Stimulated activated CD4-positive, alpha-beta T cell treated with anti-CD3 and anti-CD28 coated beads, Interleukin-15, amount 100 ng/mL, for 24 hours (primary cell): ENCODE data around the gene LAD1.

Experiments used
- DNase-seq: peaks from one replicate; pipeline ENCODE4 v3.0.0-alpha.2; 2020

The LAD1 gene

GRCh38 chr1:201418461-201418860, 19.3 kb upstream of the LAD1 start:
- DNase-seq: no peak

DNA sequence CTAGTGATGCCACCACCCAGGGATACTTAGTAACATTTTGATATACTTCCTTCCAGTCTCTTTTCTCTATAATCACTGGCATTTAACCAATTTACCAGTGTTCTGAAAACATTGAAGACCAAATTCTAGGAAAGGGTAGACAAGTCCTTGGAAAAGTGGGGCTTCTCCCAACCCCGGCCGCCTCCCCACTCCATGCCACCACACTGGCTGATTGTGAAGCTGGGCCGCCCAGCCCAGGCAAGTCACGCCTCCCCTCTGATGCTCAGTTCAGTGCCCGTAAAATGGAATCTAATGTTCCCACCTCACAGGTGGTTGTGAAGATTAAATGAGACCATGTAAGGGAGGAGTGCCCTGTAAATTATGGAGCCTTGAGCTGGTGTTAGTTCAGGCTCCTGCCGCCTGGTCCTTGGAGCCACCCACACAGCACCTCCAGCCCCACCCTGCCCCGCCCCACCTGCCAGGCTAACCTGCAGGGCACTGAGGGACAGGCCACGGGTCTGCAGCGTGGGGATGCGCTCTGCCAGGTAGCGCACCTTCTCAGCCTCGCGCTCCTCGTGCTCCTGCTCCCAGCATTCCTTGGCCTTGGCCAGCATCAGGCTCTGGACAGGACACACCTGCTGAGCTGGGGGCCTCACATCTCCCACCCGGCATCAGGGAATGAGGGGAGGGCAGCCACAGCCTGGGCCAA, 15.1 kb upstream of the LAD1 start:
- DNase-seq: no peak

GRCh38 chr1:201411292-201411691, 12.2 kb upstream of the LAD1 start:
- no peak for DNase-seq

DNA sequence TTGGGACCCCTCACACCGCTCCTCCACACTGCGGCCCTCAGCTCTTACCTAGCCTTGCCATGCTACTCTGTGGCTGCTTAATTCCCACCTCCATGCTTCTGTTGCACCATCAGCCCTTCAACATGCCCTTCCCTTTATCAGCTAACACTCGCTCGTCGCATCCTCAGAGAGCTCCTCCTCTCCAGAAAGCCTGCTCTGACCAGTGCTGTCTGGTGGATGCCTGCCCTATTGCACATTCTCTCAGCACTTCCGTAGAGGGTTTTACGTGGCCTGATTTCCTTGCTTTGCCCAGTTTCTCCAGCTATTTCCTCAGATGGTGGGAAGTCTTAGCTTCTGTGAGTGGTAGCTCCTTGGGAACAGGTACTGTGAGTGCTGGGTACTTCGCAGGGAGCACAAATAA, 10.3 kb upstream of the LAD1 start:
- DNase-seq: no peak

DNA sequence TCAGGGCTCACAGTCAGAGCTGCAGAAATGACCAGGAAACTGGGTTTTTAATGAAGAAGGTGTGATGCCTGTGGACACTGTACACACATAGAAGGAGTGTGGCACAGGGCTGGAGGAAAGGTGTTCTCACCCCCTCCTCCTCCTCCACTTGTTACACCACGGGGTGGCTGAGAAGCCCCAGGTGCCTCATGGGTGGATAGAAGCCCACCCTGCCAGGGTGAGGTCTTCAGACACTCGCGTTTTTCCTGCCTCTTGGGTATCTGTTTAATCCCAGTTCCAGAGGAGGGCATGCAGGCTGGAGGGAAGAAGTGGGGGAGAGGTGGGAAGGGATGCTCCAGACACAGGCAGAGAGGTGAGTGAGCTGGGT, 9.7 kb upstream of the LAD1 start:
- no peak for DNase-seq

DNA sequence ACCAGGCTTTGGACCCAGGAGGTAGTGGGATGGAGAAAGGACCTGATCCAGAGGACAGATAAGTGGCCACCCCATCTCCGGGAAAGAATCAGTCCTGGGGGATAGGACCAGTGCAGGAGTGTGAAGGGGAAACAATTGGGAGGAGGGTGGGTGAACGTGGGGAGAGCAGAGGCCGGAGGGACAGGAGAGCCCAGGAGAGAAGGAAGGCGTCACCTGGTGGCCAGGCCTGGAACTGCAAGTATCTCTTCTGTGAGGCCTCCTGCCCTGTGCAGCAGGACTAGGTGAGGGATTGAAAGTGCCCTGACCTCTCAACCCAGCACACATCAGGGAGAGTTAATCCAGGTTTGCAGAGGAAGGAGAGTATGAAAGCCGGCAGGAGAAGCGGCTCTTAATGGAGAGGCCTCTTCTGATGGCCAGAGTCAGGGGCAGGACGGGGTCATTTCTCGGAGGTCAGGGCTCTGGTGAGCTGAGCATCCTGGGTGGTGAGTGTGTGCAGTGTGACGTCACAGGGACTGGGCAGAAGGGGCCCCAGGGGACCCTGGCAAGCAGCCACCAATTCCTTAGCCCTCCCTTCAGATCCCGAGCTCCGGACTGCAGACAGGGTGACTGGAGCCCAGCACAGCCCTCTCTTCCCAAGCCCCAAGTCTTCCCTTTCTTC, 9.2 kb upstream of the LAD1 start:
- DNase-seq: peak; percentile 85

- no peak for DNase-seq
Measured at GRCh38 chr1:201406831-201407406, 7.8 kb upstream of the LAD1 start.

GRCh38 chr1:201405484-201405831, 6.3 kb upstream of the LAD1 start:
- no peak for DNase-seq

GRCh38 chr1:201404722-201405483, 5.8 kb upstream of the LAD1 start:
- DNase-seq: no peak

DNA sequence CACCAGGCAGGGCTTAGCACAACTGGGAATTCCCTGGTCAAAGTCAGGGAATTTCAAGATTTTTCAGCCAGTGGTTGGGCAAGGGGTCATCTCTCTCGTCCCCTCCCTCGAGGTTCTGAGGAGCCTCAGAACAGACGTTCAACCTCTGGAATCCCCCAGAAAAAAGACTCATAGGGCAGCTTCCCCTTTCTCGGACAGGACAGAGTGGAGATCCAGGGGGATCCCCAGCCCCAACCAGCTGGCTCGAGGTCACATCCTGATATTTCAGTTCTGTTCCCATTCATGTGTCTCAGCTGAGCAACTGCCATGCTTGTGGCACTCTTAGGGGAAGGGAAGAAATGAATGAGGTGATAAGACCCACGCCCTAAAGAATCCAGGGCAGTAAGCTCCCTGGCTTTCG, 4.9 kb upstream of the LAD1 start:
- no peak for DNase-seq

- no peak for DNase-seq
Measured at GRCh38 chr1:201403359-201403758, 4.2 kb upstream of the LAD1 start.

DNA sequence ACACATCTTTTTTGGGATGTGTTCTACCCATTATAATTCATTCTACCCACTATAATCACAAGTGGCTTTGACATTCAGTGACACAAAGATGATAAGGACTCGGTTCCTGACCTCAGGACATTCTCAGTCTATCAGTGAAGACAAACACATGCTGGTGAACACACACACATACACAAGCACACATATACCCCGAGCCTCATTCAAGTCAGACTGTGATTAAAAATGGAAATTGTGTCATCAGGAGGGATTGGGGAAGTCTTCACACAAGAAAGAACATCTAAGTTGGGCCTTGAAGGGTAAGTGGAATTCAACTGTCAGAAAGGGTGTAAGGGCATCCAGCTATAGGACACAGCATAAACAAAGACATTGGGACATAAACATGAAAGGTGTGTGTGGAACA, 2.6 kb upstream of the LAD1 start:
- DNase-seq: no peak

- DNase-seq: no peak
Measured at GRCh38 chr1:201400852-201401230, 1.7 kb upstream of the LAD1 start.

GRCh38 chr1:201400212-201400851, 1.2 kb upstream of the LAD1 start:
- DNase-seq: no peak

DNA sequence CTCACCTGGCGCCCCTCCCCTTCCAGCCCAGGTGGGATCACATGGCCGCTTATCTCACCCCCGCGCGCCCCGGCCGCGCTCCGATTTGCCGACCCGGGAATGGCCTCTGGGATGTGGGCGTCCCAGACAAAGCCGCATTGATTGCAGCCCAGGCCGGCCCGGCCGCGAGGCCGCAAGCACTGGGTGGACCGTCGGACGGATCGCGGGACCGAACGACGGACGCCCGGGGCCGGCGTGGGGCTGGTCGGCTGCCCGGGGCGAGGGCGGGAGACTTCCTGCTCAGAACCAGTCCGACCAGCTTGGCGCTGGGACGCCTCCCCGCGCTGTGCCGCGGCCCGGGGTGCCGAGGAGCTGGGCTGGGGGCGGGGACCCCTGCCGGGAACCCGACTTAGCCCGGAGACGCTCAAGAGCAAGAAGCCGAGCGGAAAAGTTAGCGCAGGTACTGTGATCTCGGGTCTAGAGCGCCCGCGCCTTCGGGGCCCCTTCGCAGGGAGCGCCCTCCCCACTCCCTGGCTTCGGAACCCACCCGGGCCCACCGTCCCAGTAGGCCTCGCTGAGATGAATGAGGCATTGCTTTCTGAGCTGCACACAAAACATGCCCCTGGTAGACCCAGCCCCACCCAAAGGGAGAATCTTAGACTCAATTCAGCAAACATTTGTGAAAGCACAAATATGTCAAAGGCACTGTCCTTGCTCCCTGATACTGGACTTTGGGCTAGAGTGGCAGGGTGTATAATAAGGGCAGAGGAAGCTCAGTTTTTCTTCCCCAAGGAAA, 415 bp upstream of the LAD1 start:
- DNase-seq: no peak

- DNase-seq: no peak
Measured at GRCh38 chr1:201397675-201398074, 1.4 kb downstream of the LAD1 start.

DNA sequence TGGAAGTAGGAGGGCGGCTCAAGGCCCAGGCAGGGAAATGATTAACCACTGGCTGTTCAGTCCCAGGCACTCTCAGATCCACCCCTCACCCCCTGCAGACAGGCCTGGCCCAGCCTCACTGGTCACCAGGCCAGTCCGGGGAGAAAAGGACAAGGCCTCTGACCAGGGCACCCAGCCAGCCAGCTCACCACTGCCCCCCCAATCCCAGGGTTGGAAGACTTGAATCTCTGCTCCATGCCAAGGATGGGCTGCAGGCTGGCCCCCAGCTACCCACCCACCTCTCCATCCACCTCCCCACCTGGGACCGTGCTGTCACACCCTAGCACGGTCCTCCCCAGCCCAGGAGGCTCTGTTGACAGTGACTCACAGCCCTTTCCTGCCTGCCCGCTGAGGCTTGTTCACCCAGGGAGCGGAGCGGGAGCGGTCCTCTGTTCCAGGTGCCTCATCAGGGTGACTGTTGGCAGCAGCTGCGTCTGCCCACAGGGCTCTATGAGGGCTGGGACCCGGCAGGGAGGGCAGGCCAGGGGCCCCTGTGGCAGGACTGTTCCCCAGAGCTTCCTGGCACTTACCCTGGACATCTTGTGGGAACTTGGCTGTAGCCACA, 2.2 kb downstream of the LAD1 start:
- no peak for DNase-seq

DNA sequence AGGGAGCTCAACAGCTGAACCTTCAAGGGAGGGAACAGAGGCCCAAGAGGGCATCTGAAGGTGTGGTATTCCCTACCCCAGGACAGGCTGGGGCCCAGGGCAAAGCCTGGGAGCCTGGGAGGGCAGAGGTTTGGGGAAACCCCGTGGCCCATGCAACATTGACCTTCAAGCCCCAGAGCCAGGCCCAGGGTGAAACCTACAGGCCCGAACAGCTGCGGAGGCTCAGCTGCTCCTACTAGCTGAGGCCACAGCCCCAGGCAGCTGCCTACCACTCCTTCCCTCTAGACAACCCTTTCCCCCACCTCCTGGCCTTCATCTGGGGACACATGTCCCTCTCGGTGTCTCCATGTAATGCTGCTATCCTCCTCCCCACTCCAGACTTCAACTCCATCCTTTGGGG, 3.2 kb downstream of the LAD1 start:
- DNase-seq: no peak

- no peak for DNase-seq
Measured at GRCh38 chr1:201394591-201394990, 4.5 kb downstream of the LAD1 start.

- no peak for DNase-seq
Measured at GRCh38 chr1:201393076-201393475, 6.0 kb downstream of the LAD1 start.

DNA sequence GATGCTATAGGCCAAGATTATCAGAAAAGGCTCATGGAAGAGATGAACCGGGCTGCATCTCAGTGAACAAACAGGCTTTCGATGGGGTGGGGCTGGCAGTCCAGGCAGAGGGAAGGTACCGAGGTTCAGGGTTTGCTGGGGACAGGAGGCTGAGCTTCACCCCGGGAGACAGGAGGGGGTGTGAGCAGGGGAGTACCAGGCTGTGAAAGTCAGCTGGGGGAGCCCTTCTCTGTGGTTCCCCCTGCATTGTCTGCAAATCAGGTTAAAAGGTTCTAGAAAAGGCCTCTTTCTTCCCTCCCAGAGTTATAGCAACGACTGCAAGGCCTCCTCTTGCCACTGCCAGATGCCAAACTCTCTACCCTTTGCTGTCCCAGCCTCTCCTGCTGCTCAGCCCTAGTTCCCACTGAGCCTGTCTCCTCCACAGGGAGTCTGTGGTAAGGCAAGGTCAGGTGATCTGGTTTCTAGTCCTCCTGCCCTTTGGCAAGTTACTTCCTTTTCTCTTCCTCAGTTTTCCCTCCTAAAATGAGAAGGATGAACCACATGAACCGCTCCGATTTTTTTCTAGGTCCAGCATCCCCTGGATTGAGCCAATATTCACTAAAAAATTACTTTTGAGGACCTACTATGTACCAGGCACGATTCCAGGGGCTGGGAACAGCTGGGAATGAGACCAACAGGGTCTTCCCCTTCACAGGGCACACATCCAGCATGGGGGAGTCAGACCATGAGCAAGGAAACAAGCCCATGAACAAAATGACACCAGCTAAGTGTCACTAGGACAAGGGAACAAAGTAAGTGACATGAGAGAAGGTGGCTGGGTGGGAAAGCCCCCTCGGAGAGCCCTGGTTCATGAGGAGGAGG, 7.2 kb downstream of the LAD1 start:
- no peak for DNase-seq
